Measurements from ENCODE around the gene ACTA2.

DNA sequence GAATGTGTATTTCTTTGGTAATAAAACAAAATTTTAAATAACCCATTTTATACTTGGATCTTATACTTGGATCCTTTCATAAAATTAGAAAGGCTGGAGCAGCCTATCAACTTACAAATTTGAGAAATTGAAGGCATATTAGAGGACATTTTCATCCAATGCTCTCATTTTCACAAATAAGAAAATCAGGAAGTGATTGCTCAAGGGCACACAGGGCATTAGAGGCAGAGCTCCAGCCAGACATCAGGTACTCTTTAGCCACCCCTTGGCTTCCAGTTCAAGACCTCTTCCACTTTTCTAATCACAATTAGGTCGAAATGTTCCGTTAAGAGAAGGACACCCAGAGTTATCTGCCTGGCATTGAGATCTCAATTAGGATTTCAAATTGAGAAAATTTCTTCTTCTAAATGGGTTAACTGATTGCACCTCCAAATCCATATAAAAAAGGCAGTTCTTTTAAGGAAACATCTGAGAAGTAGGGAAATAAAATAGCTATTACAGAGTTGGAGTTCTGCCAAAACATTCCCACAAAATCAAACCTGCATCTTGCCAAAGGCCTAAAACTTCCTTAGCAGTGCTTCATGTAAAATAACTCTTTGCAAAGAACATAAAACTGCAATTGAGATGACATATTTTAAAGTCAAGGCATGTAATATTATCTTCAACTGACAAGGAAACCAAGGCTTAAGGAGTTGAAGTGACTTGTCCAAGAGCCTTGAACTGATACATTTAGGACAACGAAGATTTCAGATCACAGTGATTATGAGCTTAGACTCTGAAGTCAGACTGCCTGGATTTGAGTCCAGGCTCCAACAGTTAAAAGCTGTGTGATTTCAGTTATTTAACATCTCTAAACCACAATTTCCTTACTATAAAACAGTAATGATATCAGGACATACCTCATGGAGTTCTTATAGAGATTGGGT is 2.4 kb downstream of the ACTA2 start:
- TF ChIP-seq, protein P1, sequence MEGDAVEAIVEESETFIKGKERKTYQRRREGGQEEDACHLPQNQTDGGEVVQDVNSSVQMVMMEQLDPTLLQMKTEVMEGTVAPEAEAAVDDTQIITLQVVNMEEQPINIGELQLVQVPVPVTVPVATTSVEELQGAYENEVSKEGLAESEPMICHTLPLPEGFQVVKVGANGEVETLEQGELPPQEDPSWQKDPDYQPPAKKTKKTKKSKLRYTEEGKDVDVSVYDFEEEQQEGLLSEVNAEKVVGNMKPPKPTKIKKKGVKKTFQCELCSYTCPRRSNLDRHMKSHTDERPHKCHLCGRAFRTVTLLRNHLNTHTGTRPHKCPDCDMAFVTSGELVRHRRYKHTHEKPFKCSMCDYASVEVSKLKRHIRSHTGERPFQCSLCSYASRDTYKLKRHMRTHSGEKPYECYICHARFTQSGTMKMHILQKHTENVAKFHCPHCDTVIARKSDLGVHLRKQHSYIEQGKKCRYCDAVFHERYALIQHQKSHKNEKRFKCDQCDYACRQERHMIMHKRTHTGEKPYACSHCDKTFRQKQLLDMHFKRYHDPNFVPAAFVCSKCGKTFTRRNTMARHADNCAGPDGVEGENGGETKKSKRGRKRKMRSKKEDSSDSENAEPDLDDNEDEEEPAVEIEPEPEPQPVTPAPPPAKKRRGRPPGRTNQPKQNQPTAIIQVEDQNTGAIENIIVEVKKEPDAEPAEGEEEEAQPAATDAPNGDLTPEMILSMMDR (conservative IDR thresholded peaks at IDR 0.05): no peak
- TF ChIP-seq ZFX (IDR thresholded peaks at IDR 0.05): no peak

Data from C4-2B (cell line).